GM19463 (cell line): ENCODE data around the gene ZNF688.

ENCODE experiments used
- ATAC-seq: cut with Tn5 transposase; IDR thresholded peaks from one replicate; pipeline ENCODE4 v1.9.1; 2021; ENCODE audit warnings: mild to moderate bottlenecking, moderate library complexity; ENCODE audit not compliant: unreplicated experiment

Gene ZNF688

DNA sequence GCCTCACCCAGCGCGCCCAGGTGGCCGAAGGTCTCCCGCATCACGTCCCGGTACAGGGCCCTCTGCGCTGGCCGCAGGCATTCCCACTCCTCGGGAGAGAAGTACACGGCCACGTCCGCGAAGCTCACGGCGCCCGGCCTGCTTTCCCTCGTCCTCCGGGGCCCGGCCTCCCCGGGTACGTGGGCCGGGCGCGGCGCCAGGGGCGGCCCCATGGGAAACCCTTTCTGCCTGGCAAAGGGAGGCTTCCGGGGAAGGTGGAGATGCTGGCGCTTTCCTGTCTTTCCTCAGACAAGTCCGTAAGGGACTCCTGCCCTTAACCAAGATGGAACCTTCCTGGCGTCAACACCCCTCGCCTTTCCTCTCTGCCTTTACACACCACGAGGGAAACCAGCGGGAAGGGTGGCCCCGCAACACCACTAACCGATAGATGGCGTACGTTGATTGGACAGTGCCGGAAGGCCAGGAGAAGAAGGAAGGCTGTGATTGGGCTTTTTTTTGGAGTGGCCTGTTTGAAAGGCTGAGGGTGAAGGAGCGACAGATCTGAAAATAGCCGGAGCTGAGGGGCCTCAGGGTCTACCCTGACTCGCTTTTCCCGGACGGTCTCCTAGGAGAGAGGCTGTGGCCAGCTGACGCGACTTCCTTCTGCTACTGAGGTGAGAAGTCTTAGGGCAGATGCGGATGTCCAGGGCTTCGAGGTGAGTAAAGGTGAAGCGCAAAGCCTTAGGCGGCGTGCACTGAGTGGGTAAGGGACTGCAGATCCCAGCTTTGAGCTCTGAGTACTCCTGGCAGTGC is 14.1 kb upstream of the ZNF688 start, which contains the start of gene ZNF785:
TSS of gene ZNF785 (minus strand) at position 298 of the 792 bp plus-strand sequence. CDS start at position 212, 86 bp downstream.
- ATAC-seq, result peak; percentile 96

DNA sequence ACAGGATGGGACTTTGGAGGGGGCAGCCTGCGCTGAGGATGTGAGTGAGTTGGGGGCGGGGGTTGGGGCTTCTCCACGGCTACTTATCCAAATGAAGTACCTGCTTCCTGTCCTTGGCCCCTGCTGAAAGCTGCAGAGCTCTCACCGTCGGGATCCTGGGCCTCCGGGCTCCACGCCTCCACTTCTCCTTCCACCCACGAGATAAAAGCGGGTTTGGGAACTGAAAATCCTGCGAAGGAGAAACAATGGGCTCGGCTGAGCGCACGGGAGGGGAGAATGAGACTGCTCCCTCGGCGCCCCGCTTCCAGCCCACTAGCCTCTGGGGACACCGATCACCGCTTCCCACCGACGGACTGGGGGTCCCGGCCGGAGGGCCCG is 13.5 kb upstream of the ZNF688 start:
- ATAC-seq, result peak; percentile 16

DNA sequence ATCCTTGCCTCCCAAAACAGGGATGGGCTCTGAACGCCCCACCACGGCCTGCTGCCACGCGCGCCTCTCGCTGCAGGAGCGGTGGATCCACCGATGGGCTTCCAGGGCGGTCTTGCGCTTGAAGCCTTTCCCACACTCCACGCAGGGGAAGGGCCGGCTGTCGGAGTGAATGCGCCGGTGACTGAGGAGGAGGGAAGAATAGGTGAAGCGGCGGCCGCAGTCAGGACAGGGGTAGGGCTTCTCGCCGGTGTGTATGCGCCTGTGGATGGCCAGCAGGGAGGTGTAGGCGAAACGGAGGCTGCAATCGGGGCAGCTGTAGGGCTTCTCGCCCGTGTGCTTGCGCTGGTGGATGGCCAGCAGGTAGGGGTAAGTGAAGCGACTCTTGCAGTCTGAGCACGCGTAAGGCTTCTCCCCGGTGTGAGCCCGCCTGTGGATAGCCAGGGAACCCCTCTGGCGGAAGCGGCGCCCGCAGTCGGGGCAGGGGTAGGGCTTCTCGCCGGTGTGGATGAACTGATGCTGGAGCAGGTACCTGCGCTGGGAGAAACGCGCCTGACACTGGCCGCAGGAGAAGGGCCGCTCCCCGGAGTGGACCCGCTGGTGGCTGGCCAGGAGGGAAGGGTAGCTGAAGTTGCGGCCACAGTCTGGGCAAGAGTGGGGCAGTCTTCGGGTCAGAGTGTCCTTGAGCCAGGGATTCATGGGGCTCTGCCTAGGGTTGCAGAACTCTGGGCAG is 11.3 kb upstream of the ZNF688 start:
- ATAC-seq, result no peak

DNA sequence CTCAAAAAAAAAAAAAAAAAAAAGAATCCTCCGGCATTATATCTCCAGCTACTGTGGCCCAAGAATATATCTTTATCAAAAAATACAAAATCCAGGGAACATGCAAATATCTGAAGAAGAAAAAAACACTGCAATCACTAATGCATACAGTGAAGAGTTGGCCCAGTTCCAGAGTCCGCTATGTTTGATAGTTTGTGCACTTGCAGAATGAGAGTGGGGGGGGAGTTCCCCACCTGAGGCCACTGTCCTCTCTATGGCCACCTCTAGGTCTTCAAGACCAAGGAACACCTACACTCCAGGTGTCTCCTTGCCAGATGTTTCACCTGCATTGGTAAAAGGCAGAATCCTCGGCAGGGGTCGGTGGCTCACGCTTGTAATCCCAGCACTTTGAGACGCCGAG is 9.9 kb upstream of the ZNF688 start:
- ATAC-seq, result no peak

DNA sequence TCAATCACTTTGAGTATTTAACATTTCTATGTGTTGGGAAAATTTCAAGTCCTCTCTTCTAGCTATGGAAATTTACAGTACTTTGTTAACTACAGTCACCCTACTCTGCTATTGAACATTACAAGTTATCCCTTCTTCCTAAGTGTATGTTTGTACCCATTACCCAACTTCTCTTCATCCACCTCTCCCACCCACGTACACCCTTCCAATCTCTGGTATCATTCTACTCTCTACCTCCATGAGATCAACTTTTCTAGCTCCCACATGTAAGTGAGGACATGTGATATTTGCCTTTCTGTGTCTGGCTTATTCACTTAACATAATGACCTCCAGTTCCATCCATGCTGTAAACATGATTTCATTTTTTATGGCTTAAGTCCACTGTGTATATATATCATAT is 3.2 kb upstream of the ZNF688 start:
- no peak for ATAC-seq

DNA sequence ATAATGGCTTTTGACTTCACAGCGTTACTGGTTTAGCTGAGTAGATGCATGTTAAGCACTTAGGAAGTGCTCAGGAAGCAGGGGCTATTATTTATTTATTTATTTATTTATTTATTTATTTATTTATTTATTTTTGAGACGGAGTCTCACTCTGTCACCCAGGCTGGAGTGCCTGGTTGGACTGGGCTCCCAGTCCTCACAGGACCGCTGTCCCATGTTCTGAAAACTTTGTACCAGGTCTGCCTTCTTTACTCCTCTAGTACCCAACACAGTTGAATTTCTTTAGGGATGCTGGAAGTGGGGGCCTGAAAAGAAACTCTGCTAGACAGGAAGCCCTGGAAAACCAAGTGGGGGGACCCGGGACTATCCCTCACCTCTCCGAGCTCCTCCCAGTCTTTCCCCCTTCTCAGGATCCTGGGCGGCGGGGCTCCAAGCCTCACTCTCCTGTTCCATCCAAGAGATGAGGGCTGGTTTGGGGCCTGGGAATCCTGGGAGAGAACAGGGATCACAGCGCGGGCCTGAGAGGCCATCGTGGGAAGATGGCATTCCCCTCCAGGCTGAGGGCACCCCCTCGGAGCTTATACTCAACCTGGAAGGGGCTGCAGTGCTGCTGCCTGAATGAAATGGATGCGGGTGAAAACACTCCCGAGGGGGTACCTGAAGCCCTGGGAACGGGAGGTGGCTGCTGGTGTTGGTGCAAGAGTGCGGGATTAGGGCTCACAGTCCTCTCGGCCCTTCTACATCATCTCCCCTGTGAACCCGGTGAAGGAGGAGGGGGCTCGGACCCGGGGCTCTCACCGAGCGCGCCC is 674 bp downstream of the ZNF688 start:
- no peak for ATAC-seq

DNA sequence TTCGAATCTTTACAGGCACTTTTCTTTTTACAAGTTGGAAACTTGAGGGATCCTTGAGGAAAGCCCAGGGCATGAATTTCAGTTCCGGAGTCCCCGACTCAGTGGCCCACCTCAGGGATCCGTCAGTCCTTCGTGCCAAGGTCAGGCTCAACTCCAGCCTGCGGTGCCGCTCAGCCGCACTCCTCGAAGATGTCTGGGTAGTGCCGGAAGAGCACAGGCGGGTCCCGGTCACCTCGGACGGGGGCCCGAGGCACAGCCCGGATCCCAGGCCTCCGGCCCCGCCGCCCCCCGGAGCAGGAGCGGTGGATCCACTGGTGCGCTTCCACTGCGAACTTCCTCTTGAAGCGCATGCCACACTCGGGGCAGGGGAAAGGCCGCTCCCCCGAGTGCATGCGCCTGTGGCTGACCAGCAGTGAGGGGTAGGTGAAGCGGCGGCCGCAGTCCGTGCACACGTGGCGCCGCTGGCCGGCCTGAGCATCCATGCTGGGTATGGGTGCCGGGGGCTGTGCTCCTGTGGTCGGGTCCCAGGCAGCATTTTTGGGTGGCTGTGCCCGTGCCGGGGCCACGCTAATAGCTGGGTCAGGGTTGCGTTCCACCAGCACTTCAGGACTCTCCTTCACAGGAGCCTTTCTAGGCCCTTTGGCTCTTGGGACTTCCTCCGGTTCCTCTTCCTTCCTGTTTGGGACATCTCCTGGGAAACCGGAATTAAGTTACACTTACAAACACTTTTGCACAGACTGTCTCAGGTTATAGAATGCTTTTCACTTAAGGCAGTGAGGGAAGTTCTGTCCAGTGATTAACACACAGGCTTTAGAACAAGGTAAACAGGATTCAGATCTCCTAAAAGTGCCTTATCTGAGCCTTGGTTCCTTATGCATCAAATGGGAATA is 1.5 kb downstream of the ZNF688 start:
- no peak for ATAC-seq

DNA sequence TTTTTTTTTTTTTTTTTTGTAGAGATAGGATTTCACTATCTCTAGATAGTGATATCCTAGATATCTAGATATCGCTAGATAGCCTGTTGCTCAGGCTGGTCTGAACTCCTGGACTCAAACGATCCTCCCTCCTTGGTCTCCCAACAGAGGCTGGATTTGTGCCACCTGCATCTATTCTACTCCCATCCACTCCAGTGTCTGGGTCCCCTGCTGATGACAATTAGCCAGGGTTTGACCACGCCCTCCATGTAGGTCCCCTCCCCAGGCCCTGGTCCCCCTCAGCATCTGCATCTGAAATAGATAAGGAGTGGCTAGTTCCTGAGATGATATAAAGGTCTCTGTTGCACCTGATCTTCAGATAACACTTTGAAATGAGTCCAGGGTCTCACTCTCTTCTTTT is 2.2 kb downstream of the ZNF688 start:
- no peak for ATAC-seq

DNA sequence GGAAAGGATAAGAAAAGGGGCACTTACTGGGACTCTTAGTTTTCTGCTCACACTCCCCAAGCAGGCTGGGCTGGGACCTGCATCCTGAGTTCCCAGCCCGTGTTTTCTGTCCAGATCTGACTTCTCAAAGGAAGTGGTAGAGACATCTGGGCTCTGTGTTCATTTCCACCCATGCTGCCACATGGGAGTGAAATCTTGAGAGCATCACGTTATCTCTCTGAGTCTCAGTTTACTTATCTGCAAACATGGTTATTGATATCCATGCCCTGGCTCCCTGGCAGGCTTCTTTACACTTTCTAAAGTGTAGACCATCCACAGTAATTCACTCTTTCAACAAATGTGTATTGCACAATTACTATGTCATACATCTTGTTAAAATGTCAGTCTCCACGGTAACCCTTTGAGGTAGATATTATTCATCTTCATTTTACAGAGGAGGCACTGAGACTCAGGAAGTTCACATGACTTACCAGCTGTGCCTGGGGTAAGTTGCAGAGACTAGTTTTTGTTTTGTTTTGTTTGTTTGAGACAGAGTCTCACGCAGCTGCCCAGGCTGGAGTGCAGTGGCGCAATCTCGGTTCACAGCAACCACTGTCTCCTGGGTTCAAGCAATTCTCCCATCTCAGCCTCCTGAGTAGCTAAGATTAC is 3.4 kb downstream of the ZNF688 start:
- peak; percentile 36 for ATAC-seq

DNA sequence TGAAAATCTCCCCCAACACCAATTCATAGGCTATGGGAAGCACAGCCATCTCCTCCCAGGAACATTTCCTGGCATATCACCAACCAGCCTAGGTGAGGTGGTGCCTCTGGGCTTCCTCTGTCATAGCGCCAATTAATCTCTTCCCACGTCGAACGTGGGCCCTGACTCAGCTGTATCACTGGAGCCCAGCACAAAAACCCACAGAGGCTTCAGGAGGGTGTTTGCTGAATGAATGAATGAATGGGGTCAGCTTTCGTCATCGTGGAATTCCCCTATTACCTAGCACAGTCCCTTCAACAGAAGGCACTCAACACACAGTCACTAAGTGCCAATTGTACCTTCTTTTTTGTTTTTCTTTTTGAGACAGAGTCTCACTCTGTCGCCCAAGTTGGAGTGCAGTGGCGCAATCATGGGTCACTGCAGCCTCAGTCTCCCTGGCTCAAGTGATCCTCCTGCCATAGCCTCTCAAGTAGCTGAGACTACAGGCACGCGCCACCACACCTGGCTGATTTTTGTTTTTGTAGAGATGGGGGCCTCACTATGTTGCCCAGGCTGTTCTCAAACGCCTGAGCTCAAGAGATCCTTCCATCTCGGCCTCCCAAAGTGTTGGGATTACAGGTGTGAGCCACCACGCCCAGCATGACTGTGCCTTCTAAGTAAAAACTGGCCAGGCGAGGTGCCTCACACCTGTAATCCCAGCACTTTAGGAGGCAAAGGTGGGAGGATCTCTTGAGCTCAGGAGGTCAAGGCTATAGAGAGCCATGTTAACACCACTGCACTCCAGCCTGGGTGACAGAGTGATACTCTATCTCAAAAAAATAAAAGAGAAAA is 4.1 kb downstream of the ZNF688 start:
- ATAC-seq, result no peak

DNA sequence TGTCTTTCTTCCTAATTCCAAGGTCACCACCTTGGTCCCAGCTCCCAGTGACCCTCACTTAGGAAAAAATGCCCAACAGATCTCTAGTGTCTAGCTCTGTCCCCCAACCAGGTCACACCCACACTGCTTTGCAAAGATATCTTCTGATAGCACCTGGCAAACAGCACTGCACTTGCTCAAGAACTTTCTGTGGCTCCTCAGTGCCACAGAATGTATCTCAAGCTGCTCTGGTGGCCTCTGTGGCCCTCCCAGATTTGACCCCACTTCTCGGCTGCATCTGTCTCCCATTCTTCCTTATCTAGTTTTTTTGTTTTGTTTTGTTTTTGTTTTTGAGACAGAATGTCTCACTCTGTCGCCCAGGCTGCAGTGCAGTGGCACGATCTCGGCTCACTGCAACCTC is 5.0 kb downstream of the ZNF688 start:
- ATAC-seq, result no peak

DNA sequence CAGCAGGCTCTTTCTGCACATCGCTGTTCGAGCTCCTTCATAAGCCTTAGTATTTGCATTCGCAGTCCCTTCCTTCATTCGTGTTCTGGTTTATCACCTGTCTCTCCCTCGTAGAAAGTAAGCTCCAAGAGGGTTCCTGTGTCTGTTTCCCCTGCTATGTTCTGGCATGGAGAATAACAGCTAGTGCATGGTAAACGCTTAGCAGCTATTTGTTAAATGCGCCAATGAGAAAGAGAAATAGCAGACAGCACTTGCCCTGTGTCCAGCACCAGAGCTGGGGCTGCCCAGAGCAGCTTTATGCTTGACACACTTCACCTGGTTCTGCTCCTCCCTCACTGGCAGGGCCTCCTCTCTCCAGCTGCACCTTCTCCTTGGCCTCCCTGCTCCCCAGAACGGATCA is 5.5 kb downstream of the ZNF688 start:
- ATAC-seq, result no peak

DNA sequence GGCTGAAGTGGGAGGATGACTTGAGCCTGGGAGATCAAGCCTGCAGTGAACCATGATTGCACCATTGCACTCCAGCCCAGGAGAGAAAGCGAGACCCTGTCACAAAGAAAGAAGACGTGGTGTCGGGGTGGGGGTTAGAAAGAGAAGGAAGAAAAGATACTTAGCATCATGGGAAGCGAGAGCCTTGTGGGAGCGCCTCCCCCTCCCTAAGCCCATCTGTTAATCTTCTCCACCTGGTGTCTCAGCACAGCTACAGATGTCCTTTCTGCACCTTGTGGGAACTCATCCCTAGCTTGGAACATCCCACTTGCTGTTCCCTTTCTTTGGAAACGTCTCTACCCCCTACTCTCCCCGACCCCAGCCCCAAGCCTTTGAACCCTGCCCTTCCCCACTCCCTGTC is 6.0 kb downstream of the ZNF688 start:
- no peak for ATAC-seq

DNA sequence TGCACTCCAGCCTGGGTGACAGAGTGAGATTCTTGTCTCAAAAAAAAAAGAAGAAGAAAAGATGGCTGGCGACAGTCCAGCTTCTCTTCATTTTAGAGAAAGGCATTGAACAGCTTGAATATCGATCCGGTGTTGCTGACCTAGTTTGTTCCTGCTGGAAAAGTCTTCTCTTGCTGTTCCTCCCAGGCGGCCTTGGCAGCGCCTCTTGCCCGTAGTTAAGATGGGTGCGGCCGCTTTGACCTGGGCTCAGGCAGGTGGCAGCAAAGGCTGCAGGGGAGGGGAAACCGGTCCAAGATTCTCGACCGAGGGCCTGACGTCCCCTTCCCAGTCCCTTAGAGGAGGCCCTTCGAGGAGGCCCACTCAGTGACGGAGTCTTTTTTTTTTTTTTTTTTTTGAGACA is 9.5 kb downstream of the ZNF688 start:
- ATAC-seq, result no peak

DNA sequence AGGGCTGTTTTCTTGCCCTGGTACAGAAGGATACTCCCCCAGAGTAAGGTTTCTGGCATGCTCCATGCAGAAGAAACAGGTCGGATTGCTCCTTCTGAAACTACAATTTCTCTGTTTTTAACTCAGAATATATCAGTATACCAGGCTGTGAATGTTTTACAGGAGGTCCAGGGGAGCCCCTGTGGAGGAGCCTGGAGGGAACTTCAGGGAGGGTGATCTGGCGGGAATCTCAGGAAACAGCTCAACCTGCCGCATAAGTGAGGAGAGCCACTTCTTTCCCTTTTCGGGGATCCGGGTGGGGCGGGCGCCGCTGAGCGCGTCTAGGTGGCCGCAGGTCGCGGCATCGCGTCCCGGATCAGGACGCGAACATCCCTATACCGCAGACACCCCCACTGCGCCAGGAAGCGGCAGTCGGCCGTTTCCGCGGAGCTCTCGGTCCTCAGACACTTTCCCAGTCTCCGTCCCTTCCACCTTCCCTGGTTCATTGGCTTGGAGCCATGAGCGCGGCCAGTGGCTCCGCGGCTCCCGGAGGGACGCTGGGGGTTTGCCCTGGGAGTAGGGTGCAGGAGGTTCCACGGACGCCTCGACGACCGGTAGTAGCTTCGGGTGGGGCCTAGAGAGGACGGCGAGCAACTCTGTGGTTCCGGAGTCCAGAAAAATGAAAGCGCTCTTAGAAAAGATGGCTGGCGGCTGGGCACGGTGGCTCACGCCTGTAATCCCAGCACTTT is 10.3 kb downstream of the ZNF688 start:
- no peak for ATAC-seq

DNA sequence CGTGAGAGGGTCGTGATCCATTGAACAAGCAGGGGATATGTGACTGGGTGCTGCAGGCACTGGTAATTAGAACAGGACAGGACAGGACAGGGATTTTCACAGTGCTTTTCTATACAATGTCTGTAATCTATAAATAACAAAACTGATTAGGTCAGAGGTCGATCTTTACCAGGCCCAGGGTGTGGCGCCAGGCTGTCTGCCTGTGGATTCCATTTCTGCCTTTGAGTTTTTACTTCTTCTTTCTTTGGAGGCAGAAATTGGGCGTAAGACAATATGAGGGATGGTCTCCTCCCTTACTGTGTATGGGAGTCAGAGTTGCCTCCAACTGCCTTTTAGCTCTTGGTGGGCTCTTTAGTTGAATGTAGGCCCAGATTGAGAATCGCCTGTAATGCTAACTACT is 11.8 kb downstream of the ZNF688 start:
- no peak for ATAC-seq

DNA sequence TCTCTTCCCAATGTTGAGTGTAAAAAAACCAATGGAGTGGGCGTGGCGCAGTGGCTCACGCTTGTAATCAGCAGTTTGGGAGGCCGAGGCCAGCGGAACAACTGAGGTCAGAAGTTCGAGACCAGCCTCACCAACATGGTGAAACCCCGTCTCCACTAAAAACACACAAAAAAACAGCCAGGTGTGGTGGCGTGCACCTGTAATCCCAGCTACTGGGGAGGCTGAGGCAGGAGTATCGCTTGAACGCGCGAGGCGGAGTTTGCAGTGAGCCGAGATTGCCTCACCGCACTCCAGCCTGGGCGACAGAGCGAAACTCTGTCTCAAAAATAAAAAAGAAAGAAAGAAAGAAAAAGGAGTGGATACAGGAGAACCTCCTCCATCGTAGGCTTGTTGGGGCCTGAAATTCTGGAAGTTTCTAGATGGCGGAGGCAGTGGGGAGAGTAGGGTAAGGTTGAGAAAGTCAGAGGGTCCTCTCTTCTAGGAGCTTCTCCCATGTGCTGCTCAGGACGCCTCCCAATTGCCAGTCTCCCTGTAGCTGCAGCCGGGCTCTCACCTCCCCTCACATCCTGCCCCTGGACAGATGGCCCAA is 12.6 kb downstream of the ZNF688 start:
- no peak for ATAC-seq
